Stimulated activated naive CD8-positive, alpha-beta T cell treated with anti-CD3 and anti-CD28 coated beads, Interleukin-15, Interleukin-2, amounts not matched to agents 100 U/mL and 50 U/mL, for 24 hours (primary cell): ENCODE results near the gene FBXO39.
"Not testable (repeated sequence)": the region's sequence is repeated elsewhere in the genome, so short reads cannot be mapped to it uniquely, and the experiment has no call there.

Experiments
- ATAC-seq: fragments of 150-1000 bp; cut with Tn5 transposase; one replicate; pipeline ENCODE4 v1.10.0; 2021
- DNase-seq: peaks from one replicate; pipeline ENCODE4 v3.0.0; 2021

The FBXO39 gene

GRCh38 chr17:6775871-6776405 lies at the start of gene FBXO39:
Gene FBXO39 (plus strand): TSS chr17:6776215. CDS start chr17:6779869, 3,654 bp downstream.
- ATAC-seq (no peak), DNase-seq (no peak)

- DNase-seq (no peak), ATAC-seq (no peak)
Observed at GRCh38 chr17:6729531-6729930, 46.5 kb upstream of the FBXO39 start.

- not testable (repeated sequence) for DNase-seq, ATAC-seq
Observed at GRCh38 chr17:6746665-6747064, 29.4 kb upstream of the FBXO39 start.

- ATAC-seq (no peak), DNase-seq (no peak)
Observed at GRCh38 chr17:6748617-6749016, 27.4 kb upstream of the FBXO39 start.

- ATAC-seq, result no peak
- no peak for DNase-seq
Observed at GRCh38 chr17:6749519-6749918, 26.5 kb upstream of the FBXO39 start.

- no peak for DNase-seq
- ATAC-seq, result no peak
Observed at GRCh38 chr17:6752068-6752909, 23.7 kb upstream of the FBXO39 start.

- DNase-seq, result peak; percentile 12
- no peak for ATAC-seq
Observed at GRCh38 chr17:6753006-6753445, 23.0 kb upstream of the FBXO39 start.

- ATAC-seq, result no peak
Observed at GRCh38 chr17:6753546-6753945, 22.5 kb upstream of the FBXO39 start.

GRCh38 chr17:6755281-6755680 lies 20.7 kb upstream of the FBXO39 start:
- DNase-seq (no peak), ATAC-seq (no peak)

More at GRCh38 chr17:6753546-6753945, 22.5 kb upstream of the FBXO39 start:
- no peak for DNase-seq

GRCh38 chr17:6755731-6756184 lies 20.3 kb upstream of the FBXO39 start, which contains the start of gene XAF1:
Gene XAF1 (plus strand): TSS chr17:6756046. CDS start chr17:6756079, 33 bp downstream.
- ATAC-seq, result peak; percentile 76

GRCh38 chr17:6756425-6757031 lies 19.5 kb upstream of the FBXO39 start:
- DNase-seq (no peak), ATAC-seq (peak; percentile 22)

More at GRCh38 chr17:6755731-6756184, 20.3 kb upstream of the FBXO39 start, which contains the start of gene XAF1:
- peak; percentile 46 for DNase-seq

- ATAC-seq (no peak), DNase-seq (no peak)
Observed at GRCh38 chr17:6757747-6758146, 18.3 kb upstream of the FBXO39 start.

GRCh38 chr17:6761779-6762178 lies 14.2 kb upstream of the FBXO39 start:
- DNase-seq (no peak), ATAC-seq (no peak)

GRCh38 chr17:6768447-6768846 lies 7.6 kb upstream of the FBXO39 start:
- ATAC-seq, result no peak
- DNase-seq, result no peak

- DNase-seq (no peak), ATAC-seq (no peak)
Observed at GRCh38 chr17:6772016-6772415, 4.0 kb upstream of the FBXO39 start.

GRCh38 chr17:6774906-6775305 lies 1.1 kb upstream of the FBXO39 start:
- not testable (repeated sequence) for DNase-seq, ATAC-seq

GRCh38 chr17:6779411-6779810 lies 3.4 kb downstream of the FBXO39 start:
- DNase-seq, result no peak
- no peak for ATAC-seq

- ATAC-seq (no peak), DNase-seq (no peak)
Observed at GRCh38 chr17:6780001-6780400, 4.0 kb downstream of the FBXO39 start.

- DNase-seq (no peak), ATAC-seq (peak; percentile 83)
Observed at GRCh38 chr17:6780886-6781285, 4.9 kb downstream of the FBXO39 start.

- no peak for DNase-seq
- ATAC-seq, result no peak
Observed at GRCh38 chr17:6782244-6782643, 6.2 kb downstream of the FBXO39 start.

- DNase-seq, result no peak
- no peak for ATAC-seq
Observed at GRCh38 chr17:6786618-6787017, 10.6 kb downstream of the FBXO39 start.

- DNase-seq (no peak), ATAC-seq (no peak)
Observed at GRCh38 chr17:6787081-6787693, 11.2 kb downstream of the FBXO39 start.
